Central memory CD8-positive, alpha-beta T cell (primary cell): Measurements from ENCODE around the gene RMI2.
"Not testable (repeated sequence)": the region's sequence is repeated elsewhere in the genome, so short reads cannot be mapped to it uniquely, and the experiment has no call there.

Experiments
- ATAC-seq: fragments of 150-1000 bp; cut with Tn5 transposase; replicated peaks from 2 replicates; pipeline ENCODE4 v1.10.0; 2022; ENCODE audit warnings: mild to moderate bottlenecking, moderate FRiP score, moderate number of reproducible peaks; ENCODE audit not compliant: poor library complexity, severe bottlenecking; ENCODE audit errors: extremely low read depth
- DNase-seq, 2 donors: peaks; one replicate each; pipeline ENCODE4 v3.0.0; 2021; ENCODE audit warnings: low spot score in 2 of 2
- H3K27ac Mint-ChIP-seq: one replicate; pipeline ENCODE4 v1.8.0; 2022; ENCODE audit warnings: low read depth, mild to moderate bottlenecking, moderate library complexity, mixed read lengths
- H3K27me3 Mint-ChIP-seq: one replicate; pipeline ENCODE4 v1.8.0; 2022; ENCODE audit warnings: mixed read lengths
- H3K36me3 Mint-ChIP-seq: one replicate; pipeline ENCODE4 v1.8.0; 2022; ENCODE audit warnings: mild to moderate bottlenecking, moderate library complexity, mixed read lengths; ENCODE audit not compliant: insufficient read depth
- H3K4me1 Mint-ChIP-seq: one replicate; pipeline ENCODE4 v1.8.0; 2022; ENCODE audit warnings: mixed read lengths
- H3K4me3 Mint-ChIP-seq: one replicate; pipeline ENCODE4 v1.8.0; 2022; ENCODE audit warnings: mild to moderate bottlenecking, moderate library complexity, mixed read lengths
- H3K9me3 Mint-ChIP-seq: one replicate; pipeline ENCODE4 v1.8.0; 2022; ENCODE audit warnings: mixed read lengths

RMI2 gene

DNA sequence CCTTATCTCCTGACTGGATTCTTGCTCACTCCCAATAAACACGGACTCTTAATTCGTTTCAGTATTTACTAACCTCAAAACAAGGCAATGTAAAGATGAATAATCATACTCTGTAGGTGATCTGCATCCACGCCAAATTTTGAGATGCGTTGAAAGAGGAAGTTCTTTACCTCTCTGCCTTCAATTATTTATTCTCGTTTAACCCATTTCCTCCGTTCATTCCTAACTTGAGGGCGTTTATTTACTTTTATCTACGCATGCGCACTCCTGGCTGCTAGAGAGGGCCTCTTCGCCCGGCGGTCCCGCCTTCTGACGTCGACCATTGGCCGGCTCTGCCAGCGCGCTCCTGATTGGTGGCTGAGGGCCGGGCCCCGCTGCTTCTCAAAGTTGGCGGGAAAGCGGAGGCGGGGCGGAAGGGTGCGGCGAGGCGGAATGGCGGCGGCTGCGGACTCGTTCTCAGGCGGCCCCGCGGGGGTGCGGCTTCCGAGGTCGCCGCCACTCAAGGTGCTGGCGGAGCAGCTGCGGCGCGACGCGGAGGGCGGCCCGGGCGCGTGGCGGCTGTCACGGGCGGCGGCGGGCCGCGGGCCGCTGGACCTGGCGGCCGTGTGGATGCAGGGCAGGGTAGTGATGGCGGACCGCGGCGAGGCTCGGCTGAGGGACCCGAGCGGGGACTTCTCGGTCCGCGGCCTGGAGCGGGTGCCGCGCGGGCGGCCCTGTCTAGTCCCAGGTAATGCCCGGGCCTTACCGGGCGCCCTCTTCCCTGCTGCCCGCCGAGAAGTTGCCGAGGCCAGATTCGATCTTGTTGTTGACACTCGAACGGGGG, at the start of gene RMI2:
Gene RMI2 (plus strand): TSS at position 420 of the 823 bp plus-strand sequence. CDS start 13 bp downstream, at position 433.
- ATAC-seq (peak; percentile 100), DNase-seq (peak; percentile 84 to 88)
- Mint-ChIP-seq H3K27me3 (peaks cover 7% of the 10 kb centered on the region), H3K4me1 (peaks cover 12% of the 10 kb centered on the region), H3K4me3 (peak within 1 kb of the TSS; percentile 78), H3K36me3 (peaks cover 2% of the 10 kb centered on the region), H3K27ac (peak within 1 kb of the TSS; percentile 77), H3K9me3 (no peaks in the 10 kb centered on the region)

DNA sequence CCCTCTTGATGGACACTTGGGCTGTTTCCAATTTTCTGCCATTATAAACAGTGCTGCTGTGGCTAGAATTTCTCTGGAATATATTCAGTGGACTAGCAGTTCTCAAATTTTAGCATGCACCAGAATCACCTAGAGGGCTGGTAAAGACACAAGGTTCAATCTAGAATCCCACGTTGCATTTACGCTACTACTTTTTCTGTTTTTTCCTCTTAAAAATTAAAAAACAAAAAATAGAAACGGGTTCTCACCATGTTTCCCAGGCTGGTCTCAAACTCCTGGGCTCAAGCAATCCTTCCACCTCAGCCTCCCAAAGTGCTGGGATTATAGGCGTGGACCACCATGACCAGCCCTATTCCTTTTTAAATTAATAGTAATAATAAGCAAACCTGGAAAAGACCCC, 49.6 kb upstream of the RMI2 start:
- Mint-ChIP-seq H3K27me3 (peaks cover 32% of the 10 kb centered on the region), H3K27ac (peak overlapping the region; percentile 35), H3K4me1 (peaks cover 14% of the 10 kb centered on the region), H3K9me3 (no peaks in the 10 kb centered on the region), H3K36me3 (no peaks in the 10 kb centered on the region), H3K4me3 (no peak overlapping the region)
- ATAC-seq (no peak), DNase-seq (no peak)

DNA sequence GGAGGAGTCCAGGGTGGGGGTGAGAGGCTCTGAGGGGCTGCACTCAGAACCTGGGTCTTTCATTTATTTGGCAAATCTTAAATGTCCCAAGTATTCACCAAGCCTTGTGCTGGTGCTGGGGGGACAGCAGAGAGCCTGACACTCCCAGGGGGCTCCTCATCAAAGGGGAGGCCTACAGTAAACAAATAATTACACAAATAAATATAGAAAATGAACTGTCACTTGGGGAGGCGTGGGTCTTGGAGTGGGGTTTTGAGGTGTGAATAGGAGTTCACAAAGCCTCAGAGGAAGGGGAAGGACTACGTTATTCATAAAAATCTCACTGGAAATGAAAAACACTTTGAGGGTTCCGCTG, 48.9 kb upstream of the RMI2 start:
- DNase-seq (no peak), ATAC-seq (no peak)
- Mint-ChIP-seq H3K9me3 (no peaks in the 10 kb centered on the region), H3K27me3 (peaks cover 27% of the 10 kb centered on the region), H3K4me1 (peaks cover 14% of the 10 kb centered on the region), H3K27ac (no peak overlapping the region), H3K4me3 (no peak overlapping the region), H3K36me3 (no peaks in the 10 kb centered on the region)

DNA sequence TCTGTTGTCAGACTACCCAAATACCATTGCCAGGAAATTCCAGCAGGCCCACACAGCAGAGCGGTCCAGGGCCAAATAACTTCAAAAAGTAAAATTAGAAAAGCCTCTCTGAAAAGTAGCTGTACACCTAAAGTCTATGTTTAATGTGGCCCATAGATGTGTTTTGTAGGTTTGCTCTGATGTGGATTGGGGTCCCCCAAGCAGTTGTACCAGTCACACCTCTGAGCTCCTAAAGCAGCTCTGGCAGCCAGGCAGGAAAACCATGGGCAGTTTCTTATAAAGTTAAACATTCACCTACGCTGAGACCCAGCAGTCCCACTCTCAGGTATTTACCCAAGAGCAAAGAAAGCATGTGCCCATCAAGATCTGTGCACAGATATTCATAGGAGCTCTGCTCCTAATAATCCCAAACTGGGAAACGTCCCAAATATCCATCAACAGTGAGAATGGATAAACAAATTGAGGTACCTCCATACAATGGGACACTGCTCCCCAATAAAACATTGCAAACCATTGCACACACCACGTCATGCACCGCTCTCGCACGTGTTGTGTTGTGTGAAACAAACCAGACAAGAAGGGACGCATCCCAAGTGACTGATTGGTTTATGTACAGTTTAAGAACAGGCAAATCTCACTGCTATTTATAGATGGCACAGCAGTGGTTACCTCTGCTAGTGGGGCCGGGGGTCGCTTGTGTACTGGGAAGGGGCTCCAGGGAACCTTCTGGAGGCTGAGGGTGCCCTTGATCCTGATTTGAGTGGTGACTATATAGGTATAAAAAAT, 48.4 kb upstream of the RMI2 start:
- Mint-ChIP-seq H3K4me3 (peak overlapping the region; percentile 67), H3K36me3 (no peaks in the 10 kb centered on the region), H3K9me3 (no peaks in the 10 kb centered on the region), H3K27ac (no peak overlapping the region), H3K4me1 (peaks cover 14% of the 10 kb centered on the region), H3K27me3 (peaks cover 21% of the 10 kb centered on the region)
- ATAC-seq (no peak), DNase-seq (no peak)

DNA sequence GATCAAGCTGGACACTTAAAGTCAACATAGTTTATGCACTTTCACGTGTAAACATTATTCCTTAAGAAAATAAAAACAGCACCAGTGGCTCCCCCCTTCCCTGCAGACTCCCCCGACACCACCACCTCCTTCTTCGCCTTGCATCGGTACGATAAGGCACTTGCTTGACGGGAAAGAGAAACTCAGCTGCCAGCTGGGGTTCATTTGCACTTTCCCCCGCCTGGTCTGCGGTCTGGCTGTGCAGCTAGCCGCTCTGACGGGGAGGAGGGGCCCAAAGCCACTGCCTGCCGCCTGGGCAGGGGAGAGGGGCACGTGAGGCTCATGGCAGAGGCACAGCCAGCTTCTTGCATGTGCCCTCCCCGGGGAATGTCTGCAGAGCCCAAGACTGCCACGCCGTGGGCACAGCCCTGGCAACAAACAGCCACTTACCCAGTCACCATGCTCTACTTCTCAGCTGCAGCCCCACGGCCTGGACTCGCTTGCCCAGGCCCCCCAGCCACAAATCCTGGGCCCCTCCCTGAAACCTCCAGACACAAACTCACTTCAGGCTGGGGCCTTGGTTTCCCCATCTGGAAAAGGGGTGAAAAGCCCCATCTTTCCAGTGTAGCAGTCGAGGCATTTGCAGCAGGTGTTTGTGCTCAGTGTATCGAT, 47.6 kb upstream of the RMI2 start:
- peak; percentile 88 for ATAC-seq
- Mint-ChIP-seq H3K4me3 (peak overlapping the region; percentile 67), H3K36me3 (no peaks in the 10 kb centered on the region), H3K9me3 (no peaks in the 10 kb centered on the region), H3K27ac (no peak overlapping the region), H3K4me1 (peaks cover 14% of the 10 kb centered on the region), H3K27me3 (peaks cover 15% of the 10 kb centered on the region)
- DNase-seq = peak; percentile 53 to 70

DNA sequence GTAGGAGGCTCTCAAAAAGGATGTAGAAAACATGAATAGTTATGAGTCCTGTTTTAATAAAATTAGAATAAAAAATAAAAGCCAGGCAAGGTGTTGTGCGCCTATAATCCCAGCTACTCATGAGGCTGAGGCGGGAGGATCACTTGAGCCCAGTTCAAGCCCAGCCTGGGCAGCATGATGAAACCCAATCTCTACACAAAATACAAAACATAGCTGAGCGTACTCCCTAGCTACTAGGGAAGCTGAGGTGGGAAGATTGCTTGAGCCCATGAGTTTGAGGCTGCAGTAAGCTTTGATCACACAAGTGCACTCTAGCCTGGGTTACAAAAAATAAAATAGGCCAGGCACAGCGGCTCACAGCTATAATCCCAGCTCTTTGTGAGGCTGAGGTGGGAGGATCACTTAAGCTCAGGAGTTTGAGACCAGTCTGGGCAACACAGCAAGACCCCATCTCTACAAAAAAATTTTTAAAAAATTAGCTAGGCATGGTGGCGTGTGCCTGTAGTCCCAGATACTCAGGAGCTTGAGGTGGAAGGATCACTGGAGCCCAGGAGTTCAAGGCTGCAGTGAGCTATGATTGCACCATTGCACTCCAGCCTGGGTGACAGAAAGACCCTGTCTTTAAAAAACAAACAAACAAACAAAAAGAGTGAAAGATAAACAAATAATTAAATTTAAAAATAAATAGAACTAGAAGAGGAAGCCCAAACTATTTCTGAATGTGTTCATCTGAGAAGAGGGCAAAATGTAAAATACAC, 46.9 kb upstream of the RMI2 start:
- Mint-ChIP-seq H3K27ac (no peak overlapping the region), H3K4me3 (peak overlapping the region; percentile 67)

DNA sequence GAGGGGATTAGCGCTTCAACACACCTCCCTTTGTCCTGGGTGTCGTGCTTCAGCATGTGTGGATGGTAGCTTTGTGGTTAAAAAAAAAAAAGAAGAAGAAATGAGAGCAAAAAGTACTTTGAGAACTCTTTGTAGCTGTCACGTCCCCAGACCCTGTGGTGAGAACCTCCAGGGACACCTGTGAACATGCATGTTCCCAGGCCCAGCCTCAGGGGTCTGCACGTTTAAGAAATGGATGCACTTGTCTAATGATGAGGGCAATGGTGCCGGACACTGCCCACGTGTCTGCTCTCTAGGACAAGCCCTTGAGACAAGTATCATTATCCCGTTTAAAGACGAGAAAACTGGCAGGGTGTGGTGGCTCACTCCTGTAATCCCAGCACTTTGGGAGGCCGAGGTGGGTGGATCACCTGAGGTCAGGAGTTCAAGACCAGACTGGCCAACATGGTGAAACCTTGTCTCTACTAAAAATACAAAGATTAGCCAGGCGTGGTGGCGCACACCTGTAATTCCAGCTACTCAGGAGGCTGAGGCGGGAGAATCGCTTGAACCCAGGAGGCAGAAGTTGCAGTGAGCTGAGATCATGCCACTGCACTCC, 46.2 kb upstream of the RMI2 start:
- H3K9me3 Mint-ChIP-seq, H3K36me3 Mint-ChIP-seq, ATAC-seq, DNase-seq, H3K27ac Mint-ChIP-seq, H3K4me3 Mint-ChIP-seq, H3K27me3 Mint-ChIP-seq: not testable (repeated sequence)
- H3K4me1 Mint-ChIP-seq = peaks cover 14% of the 10 kb centered on the region

More for the DNA sequence above, 46.9 kb upstream of the RMI2 start:
- H3K27me3 Mint-ChIP-seq = peaks cover 8% of the 10 kb centered on the region
- peaks cover 14% of the 10 kb centered on the region for H3K4me1 Mint-ChIP-seq
- ATAC-seq (no peak), DNase-seq (no peak)
- H3K36me3 Mint-ChIP-seq = no peaks in the 10 kb centered on the region
- H3K9me3 Mint-ChIP-seq = no peaks in the 10 kb centered on the region

DNA sequence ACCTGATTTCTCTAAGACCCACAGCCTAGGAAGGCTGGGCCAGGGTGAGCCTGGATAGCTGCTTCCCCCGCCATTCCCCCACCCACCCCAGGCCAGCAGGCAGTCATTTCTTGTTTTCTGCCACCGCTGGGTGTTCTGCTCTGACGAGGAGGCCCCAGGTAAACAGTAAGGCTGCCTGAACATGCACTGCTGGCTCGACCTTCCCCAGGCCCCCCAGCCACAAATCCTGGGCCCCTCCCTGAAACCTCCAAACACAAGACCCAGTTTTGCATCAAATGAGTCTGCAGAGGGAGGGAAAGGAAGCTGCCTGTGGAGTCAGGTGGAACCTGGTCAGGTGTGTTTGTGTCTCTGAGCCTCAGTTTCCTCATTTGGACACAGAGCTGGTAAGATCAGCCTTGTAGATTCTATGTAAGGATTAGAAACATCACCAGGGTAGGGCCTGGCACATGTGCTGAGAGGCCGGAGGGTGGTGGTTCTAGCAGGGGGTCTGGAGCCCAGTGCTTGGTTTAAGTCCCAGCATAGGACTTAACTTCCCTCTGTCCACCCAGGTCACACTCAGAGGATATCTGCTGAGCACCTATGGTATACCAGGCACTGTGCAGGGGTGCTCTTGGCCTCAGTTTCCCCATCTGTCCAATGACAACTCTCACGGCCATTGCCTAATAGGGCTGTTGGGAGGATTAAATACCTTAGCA, 45.2 kb upstream of the RMI2 start:
- H3K4me1 Mint-ChIP-seq = peaks cover 14% of the 10 kb centered on the region
- ATAC-seq (no peak), DNase-seq (no peak)
- no peaks in the 10 kb centered on the region for H3K27me3 Mint-ChIP-seq
- no peaks in the 10 kb centered on the region for H3K9me3 Mint-ChIP-seq
- H3K27ac Mint-ChIP-seq = no peak overlapping the region
- no peaks in the 10 kb centered on the region for H3K36me3 Mint-ChIP-seq
- H3K4me3 Mint-ChIP-seq = no peak overlapping the region

DNA sequence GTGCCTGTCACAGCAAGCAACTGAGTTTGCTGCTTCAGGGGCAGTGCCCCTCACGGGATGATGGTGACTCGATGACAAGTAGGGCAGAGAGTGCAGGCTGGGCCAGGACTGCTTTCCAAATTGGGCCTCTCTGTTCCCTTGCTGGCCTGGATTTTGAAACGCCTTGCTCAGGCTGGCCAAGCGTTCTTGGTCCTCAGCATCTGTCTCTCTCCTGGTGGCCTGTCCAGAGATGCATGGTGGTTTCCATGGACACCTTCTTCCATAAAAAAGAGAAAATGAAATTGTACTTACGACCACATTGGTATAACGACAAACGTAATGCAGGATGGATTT, 44.7 kb upstream of the RMI2 start:
- Mint-ChIP-seq H3K36me3 (no peaks in the 10 kb centered on the region), H3K9me3 (no peaks in the 10 kb centered on the region), H3K27ac (no peak overlapping the region), H3K27me3 (no peaks in the 10 kb centered on the region), H3K4me1 (peaks cover 14% of the 10 kb centered on the region), H3K4me3 (no peak overlapping the region)
- DNase-seq (no peak), ATAC-seq (no peak)

DNA sequence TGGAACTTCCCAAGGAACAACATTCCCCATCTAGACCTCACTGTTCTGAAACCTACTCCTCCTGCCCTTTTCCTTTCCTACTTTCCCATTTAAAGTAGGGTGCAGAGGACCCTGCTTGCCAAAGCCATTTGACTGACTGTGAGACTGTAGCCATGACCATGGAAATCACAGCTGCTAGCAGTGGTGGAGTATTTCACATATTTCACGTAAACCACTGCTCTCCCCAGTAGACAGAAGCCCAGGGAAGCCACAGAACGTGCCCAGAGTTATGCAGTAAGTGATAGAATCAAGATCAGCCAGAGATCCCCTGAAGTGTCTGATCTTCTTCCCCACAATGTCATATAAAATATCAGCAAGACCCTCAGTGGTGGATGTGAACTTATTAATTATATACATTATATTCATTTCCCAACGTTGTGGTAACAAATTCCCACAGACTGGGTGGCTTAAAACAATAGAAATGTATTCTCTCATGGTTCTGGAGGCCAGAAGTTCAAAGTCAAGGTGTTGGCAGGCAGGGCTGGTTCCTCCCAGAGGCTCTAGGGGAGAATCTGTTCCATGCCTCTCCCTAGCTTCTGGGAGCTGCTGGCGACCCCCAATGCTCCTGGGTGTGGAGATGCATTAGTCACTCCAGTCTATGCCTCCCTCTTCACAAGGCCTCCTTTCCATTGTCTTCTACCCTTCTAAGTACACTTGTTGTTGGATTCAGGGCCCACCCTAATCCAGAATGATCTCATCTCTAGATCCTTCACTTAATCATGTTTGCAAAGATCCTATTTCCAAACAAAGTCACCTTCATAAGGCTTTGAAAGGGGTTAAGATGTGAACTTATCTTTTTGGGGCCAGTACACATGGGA, 43.4 kb upstream of the RMI2 start:
- DNase-seq (no peak), ATAC-seq (no peak)
- no peaks in the 10 kb centered on the region for H3K9me3 Mint-ChIP-seq
- no peak overlapping the region for H3K27ac Mint-ChIP-seq
- peaks cover 13% of the 10 kb centered on the region for H3K4me1 Mint-ChIP-seq
- no peaks in the 10 kb centered on the region for H3K27me3 Mint-ChIP-seq
- H3K36me3 Mint-ChIP-seq = no peaks in the 10 kb centered on the region
- H3K4me3 Mint-ChIP-seq = no peak overlapping the region

DNA sequence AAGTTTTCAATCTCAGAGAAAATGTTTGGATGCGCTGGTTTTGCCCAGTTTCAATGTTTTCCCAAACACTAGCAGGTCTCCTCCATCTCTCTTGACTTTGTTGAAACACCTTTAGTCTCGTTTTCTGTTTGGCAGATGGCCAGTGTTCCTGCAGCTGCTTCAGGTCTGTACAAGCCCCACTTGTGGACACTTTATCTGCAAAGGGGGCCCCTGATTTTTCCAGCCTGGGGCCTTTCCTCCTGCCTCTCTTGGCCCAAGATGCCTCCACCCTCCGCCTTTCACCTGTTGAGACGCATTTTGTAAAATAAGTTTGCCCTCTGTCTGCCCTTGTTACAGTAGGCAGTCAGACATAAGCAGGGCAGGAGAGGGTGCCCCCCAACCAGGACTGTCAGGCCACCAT, 42.3 kb upstream of the RMI2 start:
- no peak for DNase-seq
- Mint-ChIP-seq H3K9me3 (no peaks in the 10 kb centered on the region), H3K4me1 (peaks cover 2% of the 10 kb centered on the region), H3K27ac (no peak overlapping the region), H3K27me3 (no peaks in the 10 kb centered on the region), H3K36me3 (no peaks in the 10 kb centered on the region), H3K4me3 (no peak overlapping the region)
- no peak for ATAC-seq
